Endothelial cell of umbilical vein (primary cell): ENCODE measurements around the gene PLXDC2.

Source experiments
- CTCF ChIP-seq, 2 donors: IDR thresholded peaks; 1 replicate in 1 of 2; 2 replicates in 1 of 2; pipeline ENCODE4 v1.5.1; 2011; ENCODE audit warnings: low read length in 2 of 2, mild to moderate bottlenecking in 2 of 2, moderate library complexity in 2 of 2, control low read depth in 1 of 2, inconsistent platforms in 1 of 2, low read depth in 1 of 2; ENCODE audit not compliant: insufficient read depth in 1 of 2; ENCODE audit errors: extremely low read depth in 1 of 2
- EZH2 ChIP-seq: IDR thresholded peaks from 2 replicates; pipeline ENCODE4 v1.6.1; 2012; ENCODE audit warnings: borderline replicate concordance, low read depth, mild to moderate bottlenecking, moderate library complexity, low read length, inconsistent platforms; ENCODE audit not compliant: severe bottlenecking
- GATA2 ChIP-seq: IDR thresholded peaks from 2 replicates; pipeline ENCODE4 v1.7.0; 2011; ENCODE audit warnings: low read depth, mild to moderate bottlenecking, moderate library complexity, mixed read lengths, low read length; ENCODE audit not compliant: insufficient read length, insufficient read depth
- JUN ChIP-seq: IDR thresholded peaks from 2 replicates; pipeline ENCODE4 v1.6.1; 2011; ENCODE audit warnings: borderline replicate concordance, low read depth; ENCODE audit not compliant: insufficient read length, insufficient read depth
- MAX ChIP-seq: IDR thresholded peaks from 2 replicates; pipeline ENCODE4 v1.6.1; 2011; ENCODE audit not compliant: insufficient read depth, insufficient read length
- MYC ChIP-seq: IDR thresholded peaks from one replicate; pipeline ENCODE4 v1.6.1; 2011; ENCODE audit warnings: mild to moderate bottlenecking, low read depth, low read length
- POLR2A ChIP-seq: IDR thresholded peaks from 2 replicates; pipeline ENCODE4 v1.6.1; 2012; ENCODE audit warnings: low read depth, mild to moderate bottlenecking, control low read depth, low read length
- POLR2AphosphoS5 ChIP-seq: IDR thresholded peaks from 2 replicates; pipeline ENCODE4 v1.6.1; 2012; ENCODE audit warnings: low read depth, mild to moderate bottlenecking, control low read depth, low read length, moderate library complexity; ENCODE audit not compliant: insufficient read depth

- no peak for TF ChIP-seq CTCF (IDR thresholded peaks at IDR 0.05; ENCODE audit: extremely low read depth in 1 of 2, insufficient read depth in 1 of 2, low read depth in 1 of 2, low read length in 2 of 2)
- TF ChIP-seq POLR2A, result no peak
- no peak for TF ChIP-seq POLR2AphosphoS5
- no peak for TF ChIP-seq EZH2
- TF ChIP-seq MYC, result no peak
- no peak for TF ChIP-seq JUN
- no peak for TF ChIP-seq MAX
- no peak for TF ChIP-seq GATA2
Measured at GRCh38 chr10:19971343-19972052, 155.3 kb downstream of the PLXDC2 start.
